HG02610 (cell line): Measurements from ENCODE around the gene DEK.
"Not testable (repeated sequence)": the region's sequence is repeated elsewhere in the genome, so short reads cannot be mapped to it uniquely, and the experiment has no call there.

Experiments
- ATAC-seq: cut with Tn5 transposase; IDR thresholded peaks from one replicate; pipeline ENCODE4 v1.9.1; 2021; ENCODE audit warnings: mild to moderate bottlenecking, moderate library complexity; ENCODE audit not compliant: unreplicated experiment

Gene DEK

GRCh38 chr6:18264219-18264922, at the start of gene DEK:
DEK (minus strand) TSS chr6:18264530; CDS start chr6:18263987, 543 bp downstream.
- peak; percentile 31 for ATAC-seq

- ATAC-seq, result no peak
Observed at GRCh38 chr6:18312368-18312767, 48.0 kb upstream of the DEK start.

DNA sequence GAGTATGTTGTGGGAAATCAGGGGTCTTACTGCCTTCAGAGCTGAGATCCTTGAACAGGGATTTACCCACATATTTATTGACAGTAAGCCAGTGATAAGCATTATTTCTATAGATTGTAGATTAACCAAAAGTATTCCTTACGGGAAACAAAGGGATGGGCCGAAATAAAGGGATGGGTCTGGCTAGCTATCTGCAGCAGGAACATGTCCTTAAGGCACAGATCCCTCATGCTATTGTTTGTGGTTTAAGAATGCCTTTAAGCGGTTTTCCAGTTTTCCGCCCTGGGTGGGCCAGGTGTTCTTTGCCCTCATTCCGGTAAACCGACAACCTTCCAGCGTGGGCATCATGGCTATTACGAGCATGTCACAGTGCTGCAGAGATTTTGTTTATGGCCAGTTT, 45.7 kb upstream of the DEK start:
- not testable (repeated sequence) for ATAC-seq

DNA sequence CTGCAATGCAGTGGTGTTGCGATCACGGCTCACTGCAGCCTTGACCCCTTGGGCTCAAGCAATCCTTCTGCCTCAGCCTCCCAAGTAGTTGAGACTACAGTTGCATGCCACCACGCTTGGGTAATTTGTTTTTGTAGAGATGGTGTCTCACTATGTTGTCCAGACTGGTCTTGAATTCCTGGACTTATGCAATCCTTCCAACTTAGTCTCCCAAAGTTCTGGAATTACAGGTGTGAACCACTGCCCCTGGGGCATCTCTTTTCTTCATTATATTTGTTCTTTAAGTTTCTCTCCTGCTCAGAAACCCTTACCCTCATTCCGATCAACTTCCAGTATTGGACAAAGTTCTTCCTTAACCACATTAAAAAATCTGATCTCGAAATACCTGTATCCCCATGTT, 44.7 kb upstream of the DEK start:
- no peak for ATAC-seq

DNA sequence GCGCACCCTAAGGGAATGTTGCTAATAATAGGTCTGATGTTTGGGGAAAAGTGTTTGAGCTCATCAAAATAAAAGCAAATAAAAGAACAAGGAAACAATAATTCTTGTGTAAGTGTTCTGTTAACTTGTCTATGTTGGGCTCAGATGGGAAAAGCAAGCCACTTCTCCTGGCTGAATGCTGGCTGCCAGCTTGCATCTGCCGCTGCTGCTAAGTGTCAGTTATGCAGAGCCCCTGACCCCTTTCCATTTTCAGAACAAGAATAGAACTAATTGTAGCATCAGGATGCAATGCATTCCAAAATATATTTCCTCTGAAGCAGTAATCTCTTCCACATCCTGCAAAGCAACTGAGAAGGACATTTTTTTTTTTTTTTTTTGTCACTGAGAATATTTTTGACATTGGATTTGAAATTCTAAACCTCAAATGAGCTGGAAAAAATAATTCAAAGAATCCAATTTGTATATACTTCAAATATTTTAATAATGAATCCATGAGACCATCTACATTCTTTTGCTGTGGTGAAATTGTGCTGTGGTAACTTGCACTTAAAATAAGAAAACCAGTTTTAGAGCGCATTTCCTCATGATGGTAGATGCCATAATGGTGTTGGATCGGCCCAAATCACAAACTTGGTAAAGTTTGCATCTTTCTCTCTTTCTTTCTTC, 43.9 kb upstream of the DEK start:
- no peak for ATAC-seq

DNA sequence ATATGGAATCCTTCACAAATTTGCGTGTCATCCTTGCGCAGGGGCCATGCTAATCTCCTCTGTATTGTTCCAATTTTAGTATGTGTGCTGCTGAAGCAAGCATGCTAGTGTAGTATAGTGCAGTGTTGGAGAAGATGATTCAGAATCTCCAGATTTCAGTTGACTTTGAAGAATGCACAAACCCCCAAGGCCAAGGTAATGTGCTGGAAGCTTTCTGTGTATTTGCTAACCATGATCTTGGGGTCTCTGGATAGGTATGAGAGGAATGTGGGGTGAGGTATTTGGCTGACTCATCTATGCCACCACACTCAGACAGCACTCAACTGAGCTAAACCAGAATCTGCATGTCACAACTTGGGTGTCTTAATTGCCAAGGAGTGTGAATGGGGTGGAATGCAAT, 42.6 kb upstream of the DEK start:
- no peak for ATAC-seq

GRCh38 chr6:18302561-18303439, 38.5 kb upstream of the DEK start:
- no peak for ATAC-seq

- no peak for ATAC-seq
Observed at GRCh38 chr6:18293076-18293904, 29.0 kb upstream of the DEK start.

GRCh38 chr6:18289283-18289682, 25.0 kb upstream of the DEK start:
- ATAC-seq, result no peak

DNA sequence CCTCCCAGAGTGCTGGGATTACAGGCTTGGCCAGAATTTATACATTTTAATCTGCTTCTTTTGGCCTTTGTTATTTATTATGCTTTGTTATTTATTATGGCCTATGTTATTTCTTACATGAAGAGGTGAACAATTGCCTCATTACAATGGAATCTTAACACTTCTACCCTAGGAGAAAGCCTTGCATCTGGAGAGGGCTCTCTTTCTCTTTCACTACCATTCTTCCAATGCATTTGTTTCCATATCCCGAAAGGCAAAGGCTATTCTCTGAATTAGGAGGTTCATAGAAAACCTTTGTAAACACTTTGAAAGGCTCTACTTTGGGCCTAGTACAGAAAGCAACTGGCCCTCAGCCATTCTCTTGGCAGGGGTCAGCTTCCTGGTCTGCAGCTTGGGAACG, 19.9 kb upstream of the DEK start:
- no peak for ATAC-seq

- ATAC-seq, result no peak
Observed at GRCh38 chr6:18281564-18281963, 17.2 kb upstream of the DEK start.

DNA sequence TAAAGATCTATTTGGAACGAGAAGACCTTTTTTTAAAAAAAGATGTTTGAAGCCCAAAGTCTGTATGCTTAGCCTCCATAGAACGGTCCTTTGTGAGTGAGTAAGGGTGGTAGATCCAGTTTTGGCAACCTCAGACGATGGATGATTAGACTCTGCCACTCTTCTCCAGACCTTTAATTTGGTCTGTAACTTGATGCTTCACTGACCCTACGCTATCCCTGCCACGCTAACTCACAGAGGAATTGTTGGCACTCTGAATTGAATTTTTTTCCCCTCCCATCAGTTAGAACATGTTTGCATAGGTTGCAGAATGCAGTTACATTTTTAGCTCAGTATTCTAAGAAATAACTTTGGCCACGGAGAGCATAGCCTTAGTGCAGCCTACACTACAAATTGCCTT, 15.8 kb upstream of the DEK start:
- no peak for ATAC-seq

- no peak for ATAC-seq
Observed at GRCh38 chr6:18279422-18279821, 15.1 kb upstream of the DEK start.

DNA sequence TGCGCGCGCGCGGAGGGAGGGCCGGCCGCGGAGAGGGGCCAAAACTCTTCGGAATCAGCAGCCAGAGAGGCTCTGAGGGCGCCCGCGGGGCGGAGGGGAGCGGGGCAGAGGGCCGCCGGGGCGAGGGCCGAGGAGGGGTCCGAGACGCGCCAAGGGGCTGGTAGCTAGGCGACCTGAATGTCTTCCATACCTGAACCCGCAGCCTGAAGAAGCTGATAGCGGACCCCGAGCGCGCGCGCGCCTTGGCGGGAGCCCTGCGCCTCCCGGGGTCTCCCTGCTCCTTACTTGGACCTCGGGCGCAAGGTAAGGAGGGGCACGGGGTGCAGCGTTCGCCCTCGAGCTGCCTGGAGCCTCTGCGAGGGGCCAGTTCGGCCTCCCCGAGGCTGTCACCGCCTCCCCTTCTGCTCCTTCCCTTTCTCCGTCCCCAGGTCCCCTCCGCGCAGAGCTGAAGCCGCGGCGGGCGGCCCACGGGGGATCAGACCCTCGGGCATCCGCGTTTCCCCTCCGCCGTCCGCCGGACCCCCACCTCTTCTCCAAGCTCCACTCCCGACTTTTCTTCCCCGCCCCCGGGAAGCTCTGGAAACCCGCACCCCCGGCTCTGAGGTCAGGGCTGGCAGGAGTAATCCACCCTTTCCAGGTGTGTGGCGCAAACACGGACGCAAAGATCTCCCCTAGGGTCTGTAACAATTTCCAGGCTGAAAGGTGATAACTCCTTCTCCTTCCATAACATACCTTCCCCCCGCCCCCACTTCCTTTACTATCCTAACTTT, 13.1 kb upstream of the DEK start:
- ATAC-seq, result no peak

GRCh38 chr6:18276610-18277236, 12.4 kb upstream of the DEK start:
- ATAC-seq, result no peak

DNA sequence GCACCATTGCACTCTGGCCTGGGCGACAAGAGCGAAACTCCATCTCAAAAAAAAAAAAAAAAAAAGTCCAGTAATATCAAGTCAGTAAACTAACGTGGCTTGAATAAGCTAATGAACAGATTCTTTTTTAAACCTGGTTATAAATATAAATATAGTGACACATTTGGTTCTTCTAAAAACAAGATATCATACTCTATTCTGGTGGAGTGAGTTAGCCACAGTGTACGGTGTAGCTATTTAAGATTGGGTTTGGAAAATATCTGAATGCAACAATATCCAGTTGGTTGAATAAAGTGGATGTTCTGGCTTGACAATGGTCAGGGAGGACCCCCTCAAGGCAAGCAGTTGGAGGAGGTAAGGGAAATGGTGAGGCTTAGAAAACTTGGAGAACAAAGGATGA, 5.9 kb upstream of the DEK start:
- no peak for ATAC-seq

- ATAC-seq, result no peak
Observed at GRCh38 chr6:18269717-18270116, 5.4 kb upstream of the DEK start.

DNA sequence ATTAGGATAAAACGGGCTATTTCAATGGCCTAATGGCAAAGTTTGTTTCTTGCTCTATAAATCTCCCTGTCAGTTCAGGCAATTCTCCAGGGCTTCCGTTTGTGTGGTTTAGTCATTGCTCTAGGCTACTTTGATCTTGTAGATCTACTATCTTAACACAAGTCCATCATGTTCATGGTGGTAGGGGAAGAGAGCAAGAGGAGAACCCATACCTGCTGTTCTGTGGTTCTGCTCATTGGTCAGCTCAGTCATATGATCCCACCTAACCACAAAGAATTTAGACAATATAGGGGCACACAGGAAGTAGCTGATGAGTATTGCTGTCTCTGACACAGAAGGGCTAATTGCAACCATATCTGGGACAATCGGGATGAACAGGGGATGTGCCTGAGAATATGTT, 4.9 kb upstream of the DEK start:
- ATAC-seq, result peak; percentile 32

- no peak for ATAC-seq
Observed at GRCh38 chr6:18268066-18268465, 3.7 kb upstream of the DEK start.

DNA sequence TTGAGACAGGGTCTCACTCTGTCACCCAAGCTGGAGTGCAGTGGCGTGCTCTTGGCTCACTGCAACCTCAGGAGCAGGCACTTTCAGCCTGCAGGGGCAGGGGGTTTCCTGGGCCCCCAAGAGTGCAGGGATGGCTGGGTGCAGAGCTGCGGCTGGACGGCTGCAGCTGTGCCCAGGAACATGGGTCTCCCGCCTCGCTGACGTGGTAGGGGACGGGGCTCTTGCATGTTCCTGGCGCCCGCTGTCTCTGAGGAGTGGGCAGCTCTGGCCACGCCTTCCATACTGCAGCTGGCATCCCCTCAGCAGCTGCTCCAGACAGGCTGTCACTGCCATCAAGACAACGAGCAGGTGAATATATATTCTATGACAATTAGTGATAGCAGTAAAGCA, 2.2 kb upstream of the DEK start:
- no peak for ATAC-seq
